GM18526 (cell line): ENCODE data around the gene ADAMTSL3.

Experiments used
- POLR2A ChIP-seq: IDR thresholded peaks from 3 replicates; pipeline ENCODE4 v1.6.1; 2011; ENCODE audit not compliant: insufficient read length; ENCODE audit errors: extremely low read depth

Gene ADAMTSL3

GRCh38 chr15:83955806-83956265 is 301.9 kb downstream of the ADAMTSL3 start:
- TF ChIP-seq POLR2A, result no peak

- TF ChIP-seq POLR2A, result no peak
Measured at GRCh38 chr15:83956887-83957286, 303.0 kb downstream of the ADAMTSL3 start.

- TF ChIP-seq POLR2A, result no peak
Measured at GRCh38 chr15:83959477-83959876, 305.6 kb downstream of the ADAMTSL3 start.

- TF ChIP-seq POLR2A, result no peak
Measured at GRCh38 chr15:83960192-83960829, 306.4 kb downstream of the ADAMTSL3 start.

- TF ChIP-seq POLR2A, result no peak
Measured at GRCh38 chr15:83961311-83961710, 307.4 kb downstream of the ADAMTSL3 start.

- TF ChIP-seq POLR2A, result no peak
Measured at GRCh38 chr15:83970295-83970890, 316.5 kb downstream of the ADAMTSL3 start.

GRCh38 chr15:83971992-83972391 is 318.1 kb downstream of the ADAMTSL3 start:
- no peak for TF ChIP-seq POLR2A

GRCh38 chr15:83973816-83974215 is 319.9 kb downstream of the ADAMTSL3 start:
- TF ChIP-seq POLR2A, result no peak

GRCh38 chr15:83977992-83978391 is 324.1 kb downstream of the ADAMTSL3 start:
- TF ChIP-seq POLR2A, result no peak

- TF ChIP-seq POLR2A, result no peak
Measured at GRCh38 chr15:83978588-83978987, 324.7 kb downstream of the ADAMTSL3 start.

GRCh38 chr15:83980637-83981036 is 326.7 kb downstream of the ADAMTSL3 start:
- no peak for TF ChIP-seq POLR2A

- no peak for TF ChIP-seq POLR2A
Measured at GRCh38 chr15:83982748-83983147, 328.8 kb downstream of the ADAMTSL3 start.

- no peak for TF ChIP-seq POLR2A
Measured at GRCh38 chr15:83983634-83984458, 329.9 kb downstream of the ADAMTSL3 start.

- no peak for TF ChIP-seq POLR2A
Measured at GRCh38 chr15:83984601-83985000, 330.7 kb downstream of the ADAMTSL3 start.

GRCh38 chr15:83991163-83991562 is 337.2 kb downstream of the ADAMTSL3 start:
- TF ChIP-seq POLR2A, result no peak
